ENCODE data around the gene CEP164. TPM values are rescaled to one million over a fixed set of nuclear protein-coding genes. Genes with fewer than 3 reads are reported as not detected.
"Not testable (repeated sequence)": the region's sequence is repeated elsewhere in the genome, so short reads cannot be mapped to it uniquely, and the experiment has no call there.

CEP164 gene
- polyA plus RNA-seq, 2 donors: 8.0 to 19.8 TPM

GRCh38 chr11:117398618-117399017, 71.0 kb downstream of the CEP164 start:
- not testable (repeated sequence) for H3K4me3 ChIP-seq (ENCODE audit: low read depth in 1 of 2, low read length in 2 of 2); H3K27ac ChIP-seq (ENCODE audit: low read depth in 2 of 2, low read length in 1 of 2); H3K9me3 ChIP-seq (ENCODE audit: control insufficient read depth in 2 of 2, insufficient read depth in 1 of 2, low read depth in 1 of 2, low read length in 1 of 2); H3K4me1 ChIP-seq (ENCODE audit: control insufficient read depth in 2 of 2, insufficient read depth in 2 of 2, low read length in 1 of 2); H3K27me3 ChIP-seq (ENCODE audit: control insufficient read depth in 1 of 2, insufficient read depth in 2 of 2, low read length in 2 of 2)
- 99 to 100% methylated on average over 2 of the region's 2 CpGs for WGBS, 2 donors
- peaks cover 27 to 32% of the 10 kb centered on the region in 2 donors for H3K36me3 ChIP-seq (ENCODE audit: control insufficient read depth in 2 of 2, insufficient read depth in 2 of 2, low read length in 1 of 2)

GRCh38 chr11:117399100-117399840, 71.6 kb downstream of the CEP164 start:
- peaks cover 26 to 27% of the 10 kb centered on the region in 2 donors for H3K36me3 ChIP-seq (ENCODE audit: control insufficient read depth in 2 of 2, insufficient read depth in 2 of 2, low read length in 1 of 2)
- not testable (repeated sequence) for H3K9me3 ChIP-seq (ENCODE audit: control insufficient read depth in 2 of 2, insufficient read depth in 1 of 2, low read depth in 1 of 2, low read length in 1 of 2); H3K27me3 ChIP-seq (ENCODE audit: control insufficient read depth in 1 of 2, insufficient read depth in 2 of 2, low read length in 2 of 2); H3K4me1 ChIP-seq (ENCODE audit: control insufficient read depth in 2 of 2, insufficient read depth in 2 of 2, low read length in 1 of 2); H3K27ac ChIP-seq (ENCODE audit: low read depth in 2 of 2, low read length in 1 of 2); H3K4me3 ChIP-seq (ENCODE audit: low read depth in 1 of 2, low read length in 2 of 2)
- 95% methylated on average over 2 of the region's 2 CpGs for WGBS, 2 donors

- not testable (repeated sequence) for H3K27ac ChIP-seq (ENCODE audit: low read depth in 2 of 2, low read length in 1 of 2); H3K27me3 ChIP-seq (ENCODE audit: control insufficient read depth in 1 of 2, insufficient read depth in 2 of 2, low read length in 2 of 2); H3K4me3 ChIP-seq (ENCODE audit: low read depth in 1 of 2, low read length in 2 of 2); H3K9me3 ChIP-seq (ENCODE audit: control insufficient read depth in 2 of 2, insufficient read depth in 1 of 2, low read depth in 1 of 2, low read length in 1 of 2); H3K4me1 ChIP-seq (ENCODE audit: control insufficient read depth in 2 of 2, insufficient read depth in 2 of 2, low read length in 1 of 2)
- 97 to 100% methylated on average over 2 of the region's 2 CpGs for WGBS, 2 donors
- H3K36me3 ChIP-seq (ENCODE audit: control insufficient read depth in 2 of 2, insufficient read depth in 2 of 2, low read length in 1 of 2): peaks cover 21% of the 10 kb centered on the region in 2 donors
Measured at GRCh38 chr11:117405898-117406297, 78.2 kb downstream of the CEP164 start.

- no peaks in the 10 kb centered on the region for H3K9me3 ChIP-seq (ENCODE audit: control insufficient read depth in 2 of 2, insufficient read depth in 1 of 2, low read depth in 1 of 2, low read length in 1 of 2)
- H3K27me3 ChIP-seq (ENCODE audit: control insufficient read depth in 1 of 2, insufficient read depth in 2 of 2, low read length in 2 of 2): no peaks in the 10 kb centered on the region
- H3K36me3 ChIP-seq (ENCODE audit: control insufficient read depth in 2 of 2, insufficient read depth in 2 of 2, low read length in 1 of 2): peaks cover 26% of the 10 kb centered on the region in 2 donors
- H3K4me1 ChIP-seq (ENCODE audit: control insufficient read depth in 2 of 2, insufficient read depth in 2 of 2, low read length in 1 of 2): no peaks in the 10 kb centered on the region
- no peak overlapping the region for H3K4me3 ChIP-seq (ENCODE audit: low read depth in 1 of 2, low read length in 2 of 2)
- WGBS, 2 donors: 95 to 98% methylated on average over 6 of the region's 6 CpGs
- no peak overlapping the region for H3K27ac ChIP-seq (ENCODE audit: low read depth in 2 of 2, low read length in 1 of 2)
Measured at GRCh38 chr11:117407016-117407415, 79.4 kb downstream of the CEP164 start.

- no peak overlapping the region for H3K4me3 ChIP-seq (ENCODE audit: low read depth in 1 of 2, low read length in 2 of 2)
- peaks cover 26 to 28% of the 10 kb centered on the region in 2 donors for H3K36me3 ChIP-seq (ENCODE audit: control insufficient read depth in 2 of 2, insufficient read depth in 2 of 2, low read length in 1 of 2)
- 96 to 97% methylated on average over 3 of the region's 3 CpGs for WGBS, 2 donors
- no peak overlapping the region for H3K27ac ChIP-seq (ENCODE audit: low read depth in 2 of 2, low read length in 1 of 2)
- no peaks in the 10 kb centered on the region for H3K27me3 ChIP-seq (ENCODE audit: control insufficient read depth in 1 of 2, insufficient read depth in 2 of 2, low read length in 2 of 2)
- no peaks in the 10 kb centered on the region for H3K4me1 ChIP-seq (ENCODE audit: control insufficient read depth in 2 of 2, insufficient read depth in 2 of 2, low read length in 1 of 2)
- H3K9me3 ChIP-seq (ENCODE audit: control insufficient read depth in 2 of 2, insufficient read depth in 1 of 2, low read depth in 1 of 2, low read length in 1 of 2): no peaks in the 10 kb centered on the region
Measured at GRCh38 chr11:117408356-117408755, 80.7 kb downstream of the CEP164 start.

- H3K9me3 ChIP-seq (ENCODE audit: control insufficient read depth in 2 of 2, insufficient read depth in 1 of 2, low read depth in 1 of 2, low read length in 1 of 2): no peaks in the 10 kb centered on the region
- H3K4me1 ChIP-seq (ENCODE audit: control insufficient read depth in 2 of 2, insufficient read depth in 2 of 2, low read length in 1 of 2): no peaks in the 10 kb centered on the region
- H3K27me3 ChIP-seq (ENCODE audit: control insufficient read depth in 1 of 2, insufficient read depth in 2 of 2, low read length in 2 of 2): no peaks in the 10 kb centered on the region
- no peak overlapping the region for H3K4me3 ChIP-seq (ENCODE audit: low read depth in 1 of 2, low read length in 2 of 2)
- 96 to 97% methylated on average over 12 of the region's 12 CpGs for WGBS, 2 donors
- peaks cover 26 to 28% of the 10 kb centered on the region in 2 donors for H3K36me3 ChIP-seq (ENCODE audit: control insufficient read depth in 2 of 2, insufficient read depth in 2 of 2, low read length in 1 of 2)
- H3K27ac ChIP-seq (ENCODE audit: low read depth in 2 of 2, low read length in 1 of 2): no peak overlapping the region
Measured at GRCh38 chr11:117409511-117409910, 81.9 kb downstream of the CEP164 start.

GRCh38 chr11:117410238-117410637, 82.6 kb downstream of the CEP164 start:
- no peaks in the 10 kb centered on the region for H3K9me3 ChIP-seq (ENCODE audit: control insufficient read depth in 2 of 2, insufficient read depth in 1 of 2, low read depth in 1 of 2, low read length in 1 of 2)
- H3K36me3 ChIP-seq (ENCODE audit: control insufficient read depth in 2 of 2, insufficient read depth in 2 of 2, low read length in 1 of 2): peaks cover 22 to 23% of the 10 kb centered on the region in 2 donors
- H3K27me3 ChIP-seq (ENCODE audit: control insufficient read depth in 1 of 2, insufficient read depth in 2 of 2, low read length in 2 of 2): no peaks in the 10 kb centered on the region
- WGBS, 2 donors: 96 to 98% methylated on average over 1 of the region's 1 CpG
- no peak overlapping the region for H3K4me3 ChIP-seq (ENCODE audit: low read depth in 1 of 2, low read length in 2 of 2)
- H3K27ac ChIP-seq (ENCODE audit: low read depth in 2 of 2, low read length in 1 of 2): no peak overlapping the region
- H3K4me1 ChIP-seq (ENCODE audit: control insufficient read depth in 2 of 2, insufficient read depth in 2 of 2, low read length in 1 of 2): no peaks in the 10 kb centered on the region

- no peaks in the 10 kb centered on the region for H3K9me3 ChIP-seq (ENCODE audit: control insufficient read depth in 2 of 2, insufficient read depth in 1 of 2, low read depth in 1 of 2, low read length in 1 of 2)
- H3K4me1 ChIP-seq (ENCODE audit: control insufficient read depth in 2 of 2, insufficient read depth in 2 of 2, low read length in 1 of 2): no peaks in the 10 kb centered on the region
- H3K27me3 ChIP-seq (ENCODE audit: control insufficient read depth in 1 of 2, insufficient read depth in 2 of 2, low read length in 2 of 2): no peaks in the 10 kb centered on the region
- WGBS, 2 donors: 82 to 87% methylated on average over 14 of the region's 14 CpGs
- H3K4me3 ChIP-seq (ENCODE audit: low read depth in 1 of 2, low read length in 2 of 2): no peak overlapping the region
- no peak overlapping the region for H3K27ac ChIP-seq (ENCODE audit: low read depth in 2 of 2, low read length in 1 of 2)
- H3K36me3 ChIP-seq (ENCODE audit: control insufficient read depth in 2 of 2, insufficient read depth in 2 of 2, low read length in 1 of 2): peaks cover 21 to 22% of the 10 kb centered on the region in 2 donors
Measured at GRCh38 chr11:117410861-117411710, 83.4 kb downstream of the CEP164 start.

GRCh38 chr11:117411736-117412135, 84.1 kb downstream of the CEP164 start:
- 89 to 90% methylated on average over 9 to 10 of the region's 10 CpGs for WGBS, 2 donors
- no peak overlapping the region for H3K27ac ChIP-seq (ENCODE audit: low read depth in 2 of 2, low read length in 1 of 2)
- no peaks in the 10 kb centered on the region for H3K9me3 ChIP-seq (ENCODE audit: control insufficient read depth in 2 of 2, insufficient read depth in 1 of 2, low read depth in 1 of 2, low read length in 1 of 2)

More at GRCh38 chr11:117411736-117412135, 84.1 kb downstream of the CEP164 start:
- Histone ChIP-seq H3K36me3 (ENCODE audit: control insufficient read depth in 2 of 2, insufficient read depth in 2 of 2, low read length in 1 of 2) (peaks cover 21 to 22% of the 10 kb centered on the region in 2 donors), H3K4me3 (ENCODE audit: low read depth in 1 of 2, low read length in 2 of 2) (no peak overlapping the region), H3K27me3 (ENCODE audit: control insufficient read depth in 1 of 2, insufficient read depth in 2 of 2, low read length in 2 of 2) (no peaks in the 10 kb centered on the region), H3K4me1 (ENCODE audit: control insufficient read depth in 2 of 2, insufficient read depth in 2 of 2, low read length in 1 of 2) (no peaks in the 10 kb centered on the region)

Data from esophagus (tissue), 2 donors.